ENCODE measurements around the gene GIPC2.

GIPC2 gene

GRCh38 chr1:78093560-78093959 lies 47.8 kb downstream of the GIPC2 start:
- H3K4me3 ChIP-seq (ENCODE audit: low read depth, low read length) = no peak overlapping the region
- TF ChIP-seq CTCF (IDR thresholded peaks at IDR 0.05; ENCODE audit: borderline replicate concordance, insufficient read depth, low read depth, low read length) = no peak

DNA sequence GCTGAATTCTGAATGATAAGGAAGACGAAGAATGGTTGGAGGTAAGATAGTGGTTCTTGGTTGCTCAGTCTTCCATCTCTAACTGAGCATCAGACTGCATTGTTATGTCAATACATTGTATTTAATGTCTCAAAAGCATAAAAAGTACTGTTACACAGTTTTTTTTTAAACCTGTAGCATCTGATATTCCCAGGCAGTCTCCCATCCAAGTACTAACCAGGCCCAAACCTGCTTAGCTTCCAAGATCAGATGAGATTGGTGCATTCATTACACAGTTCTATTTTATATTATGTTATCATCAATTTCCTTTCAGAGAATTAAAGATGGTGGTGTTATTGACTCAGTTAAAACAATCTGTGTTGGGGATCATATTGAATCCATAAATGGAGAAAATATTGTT lies 48.9 kb downstream of the GIPC2 start:
- no peak for TF ChIP-seq CTCF (IDR thresholded peaks at IDR 0.05; ENCODE audit: borderline replicate concordance, insufficient read depth, low read depth, low read length)
- H3K4me3 ChIP-seq (ENCODE audit: low read depth, low read length) = no peak overlapping the region

DNA sequence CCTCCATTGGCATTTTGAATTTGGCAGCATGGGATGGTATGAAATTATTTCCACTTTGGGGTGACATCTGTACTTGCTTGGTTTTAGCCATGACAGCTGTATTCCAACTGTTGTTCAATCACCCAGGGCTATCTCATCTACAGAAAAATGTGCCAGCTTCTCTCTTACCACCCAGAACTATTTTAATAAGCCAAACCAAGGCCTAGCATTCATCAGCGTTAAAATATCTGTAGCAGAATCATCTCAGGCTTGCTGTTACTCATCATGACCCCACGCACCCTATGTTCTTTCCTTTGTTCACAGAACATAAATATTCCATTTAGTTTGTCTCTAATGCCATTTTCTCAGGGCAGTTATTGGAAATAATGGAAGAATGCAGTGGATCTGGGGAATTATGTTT lies 49.8 kb downstream of the GIPC2 start:
- H3K4me3 ChIP-seq (ENCODE audit: low read depth, low read length) = no peak overlapping the region
- TF ChIP-seq CTCF (IDR thresholded peaks at IDR 0.05; ENCODE audit: borderline replicate concordance, insufficient read depth, low read depth, low read length) = no peak

DNA sequence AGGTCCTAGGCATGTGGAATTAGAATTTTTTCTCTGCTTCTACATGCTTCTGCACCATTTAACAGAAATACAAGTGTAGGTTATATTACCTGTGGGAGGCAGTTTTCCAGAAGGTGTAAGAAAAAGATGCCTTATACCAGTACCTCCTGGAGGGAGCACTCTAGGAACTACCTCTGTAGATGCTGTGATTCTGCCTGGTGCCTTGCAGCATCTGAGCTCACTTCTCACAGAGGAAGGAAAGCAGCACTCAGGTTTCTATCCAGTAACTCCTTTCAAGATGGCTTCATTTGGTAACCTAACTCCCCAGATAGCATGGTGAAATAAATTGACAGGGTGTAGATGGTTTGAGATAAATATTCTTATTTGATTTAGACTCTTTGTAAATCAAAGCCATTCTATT lies 50.3 kb downstream of the GIPC2 start:
- no peak for TF ChIP-seq CTCF (IDR thresholded peaks at IDR 0.05; ENCODE audit: borderline replicate concordance, insufficient read depth, low read depth, low read length)
- no peak overlapping the region for H3K4me3 ChIP-seq (ENCODE audit: low read depth, low read length)

DNA sequence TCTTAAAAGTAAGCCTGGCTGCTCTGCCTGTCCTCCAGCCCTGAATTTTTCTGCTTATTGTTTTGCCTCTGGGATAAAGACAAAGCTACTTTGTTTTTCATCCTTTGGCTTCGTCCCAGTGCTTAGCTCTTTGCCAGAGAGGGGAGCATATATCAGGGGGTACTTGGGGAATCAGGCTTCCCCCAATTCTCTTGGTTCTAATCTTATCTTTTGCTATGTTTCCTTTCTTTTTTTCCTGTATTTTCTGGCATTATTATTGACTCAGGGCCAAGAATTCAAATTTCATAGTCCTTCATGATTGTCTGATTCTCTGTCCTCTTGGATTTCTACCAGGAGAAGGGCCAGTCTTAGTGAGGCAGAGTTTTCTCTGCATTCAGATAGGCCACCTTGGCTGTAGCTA lies 51.2 kb downstream of the GIPC2 start:
- no peak overlapping the region for H3K4me3 ChIP-seq (ENCODE audit: low read depth, low read length)
- TF ChIP-seq CTCF (IDR thresholded peaks at IDR 0.05; ENCODE audit: borderline replicate concordance, insufficient read depth, low read depth, low read length) = no peak

DNA sequence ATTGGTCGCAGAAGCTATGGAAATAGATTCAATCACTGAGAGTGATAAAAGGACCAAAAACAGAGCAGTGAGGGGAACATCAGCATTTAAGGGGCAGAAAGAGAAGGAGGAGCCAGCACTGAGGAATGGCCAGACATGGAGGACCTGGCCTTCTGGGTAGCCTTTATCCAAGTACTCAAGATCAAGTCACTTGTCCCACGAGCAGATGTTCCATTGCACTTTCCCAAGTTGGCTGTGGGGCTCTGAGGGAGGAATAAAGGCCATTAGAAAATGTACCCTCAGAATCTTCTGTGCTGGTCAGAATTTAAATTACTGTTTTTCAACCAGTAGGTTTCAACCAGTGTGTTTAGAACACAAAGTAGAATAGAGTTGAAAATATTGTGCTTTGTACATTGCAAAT lies 55.3 kb downstream of the GIPC2 start:
- no peak for TF ChIP-seq CTCF (IDR thresholded peaks at IDR 0.05; ENCODE audit: borderline replicate concordance, insufficient read depth, low read depth, low read length)
- H3K4me3 ChIP-seq (ENCODE audit: low read depth, low read length) = no peak overlapping the region

DNA sequence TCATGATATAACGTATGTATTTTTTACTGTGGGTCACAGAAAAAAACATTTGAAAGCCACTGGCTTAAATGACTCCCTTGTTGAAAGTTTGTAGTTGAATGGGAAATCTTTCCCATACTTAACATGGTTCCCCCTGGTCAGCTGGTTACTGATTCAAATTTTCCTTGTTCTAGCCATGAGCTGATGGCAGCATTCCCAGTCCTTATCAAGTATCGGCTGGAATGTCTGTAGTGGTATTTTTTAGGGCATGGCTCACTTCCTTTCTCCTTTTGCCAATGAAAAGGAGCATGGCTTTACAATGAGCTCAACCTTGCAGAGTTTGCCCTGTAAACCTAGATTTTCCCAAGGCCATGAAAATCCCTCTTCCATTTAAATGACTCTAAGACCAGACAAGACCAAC lies 55.7 kb downstream of the GIPC2 start:
- no peak overlapping the region for H3K4me3 ChIP-seq (ENCODE audit: low read depth, low read length)
- no peak for TF ChIP-seq CTCF (IDR thresholded peaks at IDR 0.05; ENCODE audit: borderline replicate concordance, insufficient read depth, low read depth, low read length)
